D721Med (cell line): ENCODE data around the gene IFFO2.

Source experiments
- DNase-seq: peaks from one replicate; pipeline ENCODE4 v3.0.0; 2011; ENCODE audit warnings: low spot score; ENCODE audit not compliant: insufficient read length
- FAIRE-seq: peaks from 2 replicates; lab custom pipeline; 2011; peaks lifted over from hg19 to GRCh38; lab: Jason Lieb, UNC
- TF ChIP-seq, protein P1 (sequence below): IDR thresholded peaks from 2 replicates; pipeline ENCODE4 v1.5.1; 2012; ENCODE audit warnings: mild to moderate bottlenecking, control low read depth; ENCODE audit not compliant: insufficient read depth; ENCODE audit errors: missing control alignments

Gene IFFO2

DNA sequence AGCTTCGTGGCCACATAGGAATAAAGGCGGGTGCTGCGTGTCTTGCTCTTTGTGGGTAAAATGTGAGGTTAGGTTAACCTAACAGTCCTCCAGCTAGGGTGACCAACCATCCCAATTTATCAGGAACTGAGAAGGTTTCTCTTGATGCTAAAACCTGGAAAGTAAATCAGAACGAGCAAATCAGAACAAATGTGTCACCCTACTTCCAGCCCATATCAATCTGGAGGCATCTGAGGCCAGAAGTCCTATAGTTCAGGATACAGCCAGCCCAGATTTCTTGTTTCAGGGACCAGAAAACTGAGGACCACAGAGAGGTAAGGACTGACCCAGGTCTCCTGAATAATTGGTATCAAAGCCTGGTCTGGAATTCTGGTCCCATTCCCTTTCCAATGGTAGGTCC, 3.1 kb upstream of the IFFO2 start:
- TF ChIP-seq, protein P1, sequence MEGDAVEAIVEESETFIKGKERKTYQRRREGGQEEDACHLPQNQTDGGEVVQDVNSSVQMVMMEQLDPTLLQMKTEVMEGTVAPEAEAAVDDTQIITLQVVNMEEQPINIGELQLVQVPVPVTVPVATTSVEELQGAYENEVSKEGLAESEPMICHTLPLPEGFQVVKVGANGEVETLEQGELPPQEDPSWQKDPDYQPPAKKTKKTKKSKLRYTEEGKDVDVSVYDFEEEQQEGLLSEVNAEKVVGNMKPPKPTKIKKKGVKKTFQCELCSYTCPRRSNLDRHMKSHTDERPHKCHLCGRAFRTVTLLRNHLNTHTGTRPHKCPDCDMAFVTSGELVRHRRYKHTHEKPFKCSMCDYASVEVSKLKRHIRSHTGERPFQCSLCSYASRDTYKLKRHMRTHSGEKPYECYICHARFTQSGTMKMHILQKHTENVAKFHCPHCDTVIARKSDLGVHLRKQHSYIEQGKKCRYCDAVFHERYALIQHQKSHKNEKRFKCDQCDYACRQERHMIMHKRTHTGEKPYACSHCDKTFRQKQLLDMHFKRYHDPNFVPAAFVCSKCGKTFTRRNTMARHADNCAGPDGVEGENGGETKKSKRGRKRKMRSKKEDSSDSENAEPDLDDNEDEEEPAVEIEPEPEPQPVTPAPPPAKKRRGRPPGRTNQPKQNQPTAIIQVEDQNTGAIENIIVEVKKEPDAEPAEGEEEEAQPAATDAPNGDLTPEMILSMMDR, result no peak
- DNase-seq (no peak), FAIRE-seq (no peak)

DNA sequence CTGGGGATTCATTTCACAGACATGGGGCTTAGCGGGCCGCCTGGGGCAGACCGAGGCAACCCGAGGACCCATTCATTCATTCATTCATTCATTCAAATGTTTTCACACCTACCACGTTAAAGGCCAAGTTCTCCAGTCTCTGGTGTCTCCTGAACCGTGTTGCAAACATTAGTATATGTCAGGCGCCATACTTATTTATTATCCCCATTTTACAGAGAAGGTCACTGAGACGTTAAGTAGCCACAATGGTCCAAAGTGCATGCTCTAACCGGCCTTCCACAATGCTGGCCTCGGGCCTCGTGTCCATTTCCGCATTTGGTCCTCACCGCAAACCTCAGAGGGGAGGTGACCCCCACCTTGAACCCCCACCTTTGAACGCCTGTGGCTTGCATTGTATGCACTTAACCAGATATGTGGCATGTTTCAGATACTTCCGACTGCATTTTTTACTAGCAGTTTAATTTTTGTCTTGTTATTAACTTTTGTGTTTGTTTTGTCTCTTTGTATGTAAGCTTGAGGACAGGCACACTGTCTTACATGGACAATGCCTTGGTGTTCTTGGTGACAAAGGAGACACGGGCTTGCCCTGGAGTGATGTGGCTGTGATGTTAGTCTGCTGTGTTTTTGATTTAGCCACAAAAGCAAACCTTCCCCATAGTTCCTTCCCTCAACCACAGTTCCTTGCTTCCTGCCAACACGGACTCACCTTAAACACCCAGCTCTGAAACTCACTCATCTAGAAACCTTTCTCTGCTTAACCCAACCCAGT, 1.2 kb upstream of the IFFO2 start:
- DNase-seq, result no peak
- TF ChIP-seq, protein P1, result no peak
- no peak for FAIRE-seq

DNA sequence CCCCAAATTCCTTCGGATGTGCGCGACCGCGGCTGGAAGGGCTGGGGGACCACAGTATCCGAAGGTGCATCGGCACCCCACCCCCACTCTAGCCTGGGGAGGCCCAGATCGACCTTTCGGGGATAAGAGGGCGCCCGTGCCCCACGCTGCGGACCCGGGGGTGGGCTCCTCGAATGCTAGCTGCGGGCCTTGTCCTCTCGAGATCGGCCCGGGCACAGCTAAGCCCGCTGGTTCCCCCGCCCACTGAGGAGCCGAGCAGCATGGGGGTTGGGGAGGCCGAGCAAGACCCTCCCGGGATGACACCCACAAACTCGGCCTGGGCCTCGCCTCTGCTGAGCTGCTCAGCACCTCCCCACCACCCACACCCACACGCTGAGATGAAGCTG, 653 bp upstream of the IFFO2 start:
- DNase-seq, result no peak
- FAIRE-seq, result no peak
- TF ChIP-seq, protein P1, result no peak

DNA sequence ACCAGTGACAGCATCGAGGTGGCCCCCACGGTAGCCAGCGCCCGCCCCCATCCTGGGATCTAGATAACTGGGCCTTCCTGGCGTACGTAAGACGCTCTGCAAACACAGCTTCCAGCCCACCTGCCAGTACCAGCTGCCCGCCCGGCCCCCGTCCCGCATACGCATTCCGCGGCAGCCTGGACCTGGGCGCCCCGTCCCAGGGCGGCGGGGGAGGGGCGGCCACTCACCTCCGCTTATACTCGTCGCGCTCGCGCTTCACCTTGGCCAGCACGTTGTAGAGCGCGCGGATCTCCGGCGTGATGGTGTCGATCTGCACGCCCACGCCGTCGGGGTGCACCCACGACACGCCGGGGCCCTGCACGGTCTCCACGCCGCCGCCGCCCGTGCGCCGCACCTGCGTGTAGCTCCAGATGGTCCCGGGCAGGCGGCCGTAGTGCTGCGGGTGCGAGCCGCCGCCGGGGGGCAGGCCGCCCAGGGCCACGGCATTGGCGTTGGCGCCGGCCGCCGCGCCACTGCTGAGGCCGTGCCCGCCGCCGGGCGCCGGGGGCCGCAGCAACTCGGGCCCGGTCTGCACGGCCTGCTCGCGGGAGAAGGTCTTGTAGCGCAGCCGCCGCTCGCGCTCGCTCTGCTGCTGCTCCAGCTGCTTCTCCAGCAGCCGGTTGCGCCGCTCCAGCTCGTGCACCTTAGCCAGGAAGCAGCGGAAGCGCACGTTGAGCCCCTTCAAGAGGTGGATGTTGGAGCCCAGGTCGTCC, 859 bp downstream of the IFFO2 start:
- DNase-seq (no peak), FAIRE-seq (no peak)
- TF ChIP-seq, protein P1, result no peak

DNA sequence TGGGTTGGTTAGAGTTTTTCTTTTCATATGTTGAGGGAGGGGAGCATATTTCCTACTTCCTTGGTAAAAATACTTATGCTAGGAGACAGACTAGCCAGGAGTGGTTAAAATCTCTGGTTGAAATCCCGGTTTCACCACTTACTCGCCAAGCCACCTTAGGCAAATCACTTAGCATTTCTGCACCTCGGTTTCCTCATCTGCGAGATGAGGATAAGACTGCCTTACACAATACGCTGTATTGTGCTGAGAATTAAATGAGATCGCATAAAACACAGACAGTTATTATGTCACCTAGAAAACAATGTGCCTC, 1.4 kb downstream of the IFFO2 start:
- TF ChIP-seq, protein P1, result no peak
- DNase-seq (no peak), FAIRE-seq (no peak)

DNA sequence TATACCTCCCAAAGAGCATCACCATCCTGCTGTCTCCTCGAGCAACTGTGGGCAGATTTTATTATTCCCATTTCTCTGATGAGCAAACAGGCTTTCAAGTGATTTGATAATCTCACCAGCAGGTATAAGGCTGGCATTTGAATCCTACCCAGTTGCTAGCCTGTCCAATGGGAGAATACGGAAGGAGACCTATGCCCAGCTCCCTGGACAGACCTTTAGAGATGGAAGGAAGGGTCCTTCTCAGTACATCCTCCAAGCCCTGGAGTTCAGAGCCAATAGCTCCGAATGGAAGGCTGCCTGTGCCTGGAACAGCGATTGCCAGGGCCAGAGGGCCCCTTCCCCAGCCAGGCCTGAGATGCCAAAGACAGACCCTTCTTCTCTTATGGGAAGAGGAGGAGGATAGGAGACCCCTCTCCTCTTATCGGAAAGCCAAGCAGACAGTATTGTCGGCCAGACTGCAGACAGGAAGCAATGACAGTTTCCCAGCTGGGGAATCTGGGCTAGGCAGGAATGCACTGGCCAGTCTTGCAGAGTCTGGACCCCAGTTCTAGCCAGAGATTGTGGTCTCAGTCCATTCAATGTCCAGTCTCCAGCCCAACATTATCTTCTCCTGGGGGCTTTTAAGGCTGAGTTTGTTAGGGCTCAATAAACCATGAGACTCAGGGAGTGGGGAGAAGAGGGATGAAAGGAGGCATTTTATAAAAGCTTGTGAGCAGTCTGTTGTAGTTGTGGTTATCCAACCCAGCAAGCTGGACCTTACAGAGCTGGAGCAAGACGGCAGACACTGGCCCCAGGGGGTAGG, 2.0 kb downstream of the IFFO2 start:
- FAIRE-seq (no peak), DNase-seq (no peak)
- TF ChIP-seq, protein P1, result no peak
